ENCODE results near the gene INPPL1. TPM values are rescaled to one million over a fixed set of nuclear protein-coding genes. Genes with fewer than 3 reads are reported as not detected.

Gene INPPL1
- total RNA-seq, 2 donors from 2014 or later = 47.2 to 53.7 TPM

- Histone ChIP-seq H3K9me3 (no peaks in the 10 kb centered on the region), H3K27ac (no peak overlapping the region), H3K36me3 (replicated peaks in 1 of 2; ENCODE audit: insufficient read depth in 1 of 2, low read depth in 2 of 2) (peaks cover 0 to 9% of the 10 kb centered on the region in 2 donors), H3K27me3 (peaks cover 0 to 6% of the 10 kb centered on the region in 2 donors), H3K4me1 (peaks cover 18% of the 10 kb centered on the region), H3K4me3 (no peak overlapping the region)
- DNase-seq = no peak
- intact Hi-C loops (cut with DNase I) = no loop called here
- no peak for TF ChIP-seq POLR2A (IDR thresholded peaks at IDR 0.05)
- TF ChIP-seq CTCF (IDR thresholded peaks at IDR 0.05) = no peak
- WGBS, 2 donors = 87 to 90% methylated on average over 8 to 17 of the region's 17 CpGs
- no peak for ATAC-seq
These were observed 10.9 kb downstream of the INPPL1 start for GRCh38 chr11:72235351-72236057.

- Histone ChIP-seq H3K4me3 (no peak overlapping the region), H3K27ac (no peak overlapping the region), H3K36me3 (replicated peaks in 1 of 2; ENCODE audit: insufficient read depth in 1 of 2, low read depth in 2 of 2) (peaks cover 0 to 5% of the 10 kb centered on the region in 2 donors), H3K9me3 (no peaks in the 10 kb centered on the region), H3K4me1 (peaks cover 22% of the 10 kb centered on the region), H3K27me3 (peaks cover 0 to 11% of the 10 kb centered on the region in 2 donors)
- no peak for ATAC-seq
- WGBS, 2 donors = 67 to 72% methylated on average over 4 of the region's 4 CpGs
- no peak for DNase-seq
- TF ChIP-seq CTCF (IDR thresholded peaks at IDR 0.05) (no peak), POLR2A (IDR thresholded peaks at IDR 0.05) (no peak)
- intact Hi-C loops (cut with DNase I) = no loop called here
These were observed 11.6 kb downstream of the INPPL1 start for GRCh38 chr11:72236083-72236697.

GRCh38 chr11:72236774-72237111 lies 12.2 kb downstream of the INPPL1 start:
- H3K9me3 ChIP-seq = no peaks in the 10 kb centered on the region
- TF ChIP-seq CTCF (IDR thresholded peaks at IDR 0.05) = no peak
- TF ChIP-seq POLR2A (IDR thresholded peaks at IDR 0.05) = no peak
- DNase-seq (no peak), ATAC-seq (no peak)
- intact Hi-C loops (cut with DNase I) = no loop called here
- peaks cover 22% of the 10 kb centered on the region for H3K4me1 ChIP-seq
- peaks cover 0 to 5% of the 10 kb centered on the region in 2 donors for H3K36me3 ChIP-seq (replicated peaks in 1 of 2; ENCODE audit: insufficient read depth in 1 of 2, low read depth in 2 of 2)
- H3K4me3 ChIP-seq = no peak overlapping the region
- H3K27me3 ChIP-seq = peaks cover 0 to 14% of the 10 kb centered on the region in 2 donors
- H3K27ac ChIP-seq = no peak overlapping the region
- 73 to 81% methylated on average over 2 of the region's 2 CpGs for WGBS, 2 donors

- Histone ChIP-seq H3K4me3 (no peak overlapping the region), H3K4me1 (peaks cover 22% of the 10 kb centered on the region), H3K27me3 (peaks cover 0 to 17% of the 10 kb centered on the region in 2 donors), H3K36me3 (replicated peaks in 1 of 2; ENCODE audit: insufficient read depth in 1 of 2, low read depth in 2 of 2) (peaks cover 0 to 3% of the 10 kb centered on the region in 2 donors), H3K9me3 (no peaks in the 10 kb centered on the region), H3K27ac (no peak overlapping the region)
- TF ChIP-seq POLR2A (IDR thresholded peaks at IDR 0.05) (no peak), CTCF (IDR thresholded peaks at IDR 0.05) (no peak)
- 81 to 85% methylated on average over 7 to 20 of the region's 22 CpGs for WGBS, 2 donors
- intact Hi-C loops (cut with DNase I) = no loop called here
- ATAC-seq (no peak), DNase-seq (no peak)
These were observed 12.8 kb downstream of the INPPL1 start for GRCh38 chr11:72237112-72237931.

All from body of pancreas (tissue), 4 donors.